DND-41 (cell line): ENCODE results near the gene IL20RB.

Experiments
- ATAC-seq: fragments of 200-7000 bp; cut with Tn5 transposase; 3 replicates; pipeline ENCODE4 v1.9.1; 2021; ENCODE audit warnings: low read depth; ENCODE audit not compliant: insufficient read depth
- DNase-seq: peaks from one replicate; pipeline ENCODE4 v3.0.0-alpha.2; 2020
- H2AFZ ChIP-seq: 2 replicates; pipeline ENCODE4 v1.6.0; 2012; ENCODE audit warnings: low read depth, low read length
- H3K27ac ChIP-seq: 2 replicates; pipeline ENCODE4 v1.5.1; 2012; ENCODE audit warnings: low read length, inconsistent platforms
- H3K27me3 ChIP-seq: fragments of 200-600 bp; sonication (generic); 2 replicates; pipeline ENCODE4 v1.6.0; 2012; ENCODE audit warnings: low read length, mild to moderate bottlenecking, inconsistent platforms; ENCODE audit not compliant: insufficient read depth, poor library complexity
- H3K36me3 ChIP-seq: 2 replicates; pipeline ENCODE4 v1.5.1; 2012; ENCODE audit warnings: low read length, inconsistent platforms; ENCODE audit not compliant: insufficient read depth
- H3K4me1 ChIP-seq: 2 replicates; pipeline ENCODE4 v1.5.1; 2012; ENCODE audit warnings: mild to moderate bottlenecking, low read length; ENCODE audit not compliant: insufficient read depth
- H3K4me2 ChIP-seq: 2 replicates; pipeline ENCODE4 v1.6.0; 2012; ENCODE audit warnings: mild to moderate bottlenecking, moderate library complexity, low read length, inconsistent platforms; ENCODE audit not compliant: insufficient read depth
- H3K4me3 ChIP-seq, 2 experiments: fragments of 200-600 bp in 1 of 2; shearing (Covaris generic) in 1 of 2; 2 replicates each; pipeline ENCODE4 v1.5.1; 2012 to 2016; ENCODE audit warnings: inconsistent platforms in 2 of 2, low read length in 2 of 2, mild to moderate bottlenecking in 2 of 2, low read depth in 1 of 2, moderate library complexity in 1 of 2
- H3K79me2 ChIP-seq: 2 replicates; pipeline ENCODE4 v1.6.0; 2012; ENCODE audit warnings: low read length, inconsistent platforms; ENCODE audit not compliant: insufficient read depth
- H3K9ac ChIP-seq: 2 replicates; pipeline ENCODE4 v1.6.0; 2012; ENCODE audit warnings: low read depth, mild to moderate bottlenecking, inconsistent platforms, low read length, moderate library complexity
- H3K9me3 ChIP-seq: 2 replicates; pipeline ENCODE4 v1.5.1; 2012; ENCODE audit warnings: low read length, moderate library complexity, mild to moderate bottlenecking, inconsistent platforms; ENCODE audit not compliant: insufficient read depth, severe bottlenecking
- H4K20me1 ChIP-seq: 2 replicates; pipeline ENCODE4 v1.6.0; 2012; ENCODE audit warnings: low read length; ENCODE audit not compliant: insufficient read depth
- CTCF ChIP-seq: IDR thresholded peaks from 2 replicates; pipeline ENCODE4 v1.5.1; 2012; ENCODE audit warnings: borderline replicate concordance, low read length, moderate library complexity, mild to moderate bottlenecking; ENCODE audit not compliant: poor library complexity, severe bottlenecking; ENCODE audit errors: extremely low read depth
- EZH2 ChIP-seq: IDR thresholded peaks from 3 replicates; pipeline ENCODE4 v1.6.1; 2012; ENCODE audit warnings: borderline replicate concordance, low read depth, mild to moderate bottlenecking, moderate library complexity, low read length, inconsistent platforms; ENCODE audit not compliant: severe bottlenecking

Gene IL20RB

GRCh38 chr3:136979204-136979603 is 21.4 kb downstream of the IL20RB start:
- H3K4me1 ChIP-seq: peaks cover 9% of the 10 kb centered on the region
- H4K20me1 ChIP-seq: no peaks in the 10 kb centered on the region
- no peak overlapping the region for H3K9ac ChIP-seq
- no peaks in the 10 kb centered on the region for H3K79me2 ChIP-seq
- H3K36me3 ChIP-seq: no peaks in the 10 kb centered on the region
- H3K9me3 ChIP-seq: peaks cover 6% of the 10 kb centered on the region
- no peaks in the 10 kb centered on the region for H3K27me3 ChIP-seq
- ATAC-seq (peak; percentile 83), DNase-seq (peak; percentile 72)
- H3K4me3 ChIP-seq: no peak overlapping the region
- H3K4me2 ChIP-seq: no peak overlapping the region
- no peak for TF ChIP-seq EZH2
- H2AFZ ChIP-seq: no peak overlapping the region
- H3K27ac ChIP-seq: 0 out of 2 replicates have a peak overlapping the region, but pooled peaks have one; percentile 9

GRCh38 chr3:136979684-136980083 is 21.9 kb downstream of the IL20RB start:
- H3K79me2 ChIP-seq: no peaks in the 10 kb centered on the region
- no peak for TF ChIP-seq CTCF
- no peak for TF ChIP-seq EZH2
- no peak overlapping the region for H3K9ac ChIP-seq
- no peaks in the 10 kb centered on the region for H4K20me1 ChIP-seq
- peaks cover 9% of the 10 kb centered on the region for H3K4me1 ChIP-seq
- no peak overlapping the region for H2AFZ ChIP-seq
- no peak overlapping the region for H3K4me3 ChIP-seq
- no peaks in the 10 kb centered on the region for H3K36me3 ChIP-seq
- DNase-seq (no peak), ATAC-seq (0 out of 3 replicates have a peak, but pooled peaks have one; percentile 4)
- H3K27ac ChIP-seq: peak overlapping the region; percentile 9; the same call in 1 of the 2 replicates
- H3K27me3 ChIP-seq: no peaks in the 10 kb centered on the region
- H3K4me2 ChIP-seq: no peak overlapping the region
- peaks cover 1% of the 10 kb centered on the region for H3K9me3 ChIP-seq

- Histone ChIP-seq H3K79me2 (no peaks in the 10 kb centered on the region), H3K4me1 (peaks cover 9% of the 10 kb centered on the region), H3K9ac (no peak overlapping the region), H2AFZ (no peak overlapping the region), H3K27ac (no peak overlapping the region), H4K20me1 (no peaks in the 10 kb centered on the region), H3K9me3 (no peaks in the 10 kb centered on the region), H3K27me3 (no peaks in the 10 kb centered on the region), H3K36me3 (no peaks in the 10 kb centered on the region), H3K4me3 (no peak overlapping the region), H3K4me2 (no peak overlapping the region)
- DNase-seq: no peak
- ATAC-seq: no peak
- TF ChIP-seq CTCF (no peak), EZH2 (no peak)
Measured at GRCh38 chr3:136982033-136982432, 24.2 kb downstream of the IL20RB start.

GRCh38 chr3:136982520-136983138 is 24.8 kb downstream of the IL20RB start:
- H3K9ac ChIP-seq: no peak overlapping the region
- H4K20me1 ChIP-seq: no peaks in the 10 kb centered on the region
- H3K79me2 ChIP-seq: no peaks in the 10 kb centered on the region
- no peak for TF ChIP-seq EZH2
- no peak for TF ChIP-seq CTCF
- no peak overlapping the region for H3K27ac ChIP-seq
- no peaks in the 10 kb centered on the region for H3K27me3 ChIP-seq
- no peaks in the 10 kb centered on the region for H3K9me3 ChIP-seq
- DNase-seq (no peak), ATAC-seq (no peak)
- no peak overlapping the region for H3K4me3 ChIP-seq
- H2AFZ ChIP-seq: no peak overlapping the region
- peaks cover 9% of the 10 kb centered on the region for H3K4me1 ChIP-seq
- no peaks in the 10 kb centered on the region for H3K36me3 ChIP-seq
- no peak overlapping the region for H3K4me2 ChIP-seq
